NCI-H2081 (cell line): ENCODE results near the gene HOXA4.

Experiments used
- DNase-seq, 2 experiments: peaks; one replicate each; lab custom pipeline; 2025; lab: John Stamatoyannopoulos, UW

The HOXA4 gene

GRCh38 chr7:27158436-27159265, 28.1 kb upstream of the HOXA4 start:
- DNase-seq: no peak

- DNase-seq: no peak
Measured at GRCh38 chr7:27157702-27158431, 27.3 kb upstream of the HOXA4 start.

GRCh38 chr7:27156916-27157701, 26.6 kb upstream of the HOXA4 start:
- DNase-seq: no peak

- peak; percentile 23 to 68 for DNase-seq
Measured at GRCh38 chr7:27156508-27156898, 25.9 kb upstream of the HOXA4 start, which contains the start of gene HOXA7. Gene HOXA7, minus strand, starts transcription at chr7:27156675. Its CDS starts 130 bp downstream, at chr7:27156545.

- DNase-seq: no peak
Measured at GRCh38 chr7:27155816-27156507, 25.4 kb upstream of the HOXA4 start.

- DNase-seq: no peak
Measured at GRCh38 chr7:27154901-27155815, 24.6 kb upstream of the HOXA4 start.

- no peak for DNase-seq
Measured at GRCh38 chr7:27154369-27154768, 23.8 kb upstream of the HOXA4 start.

- no peak for DNase-seq
Measured at GRCh38 chr7:27153526-27153925, 23.0 kb upstream of the HOXA4 start.

GRCh38 chr7:27152816-27153442, 22.4 kb upstream of the HOXA4 start:
- DNase-seq: no peak

GRCh38 chr7:27151931-27152815, 21.6 kb upstream of the HOXA4 start, which contains the start of gene HOXA3:
Gene HOXA3, minus strand, starts transcription at chr7:27152583. Its CDS starts 41,943 bp downstream, at chr7:27110640.
- DNase-seq: no peak

- DNase-seq: no peak
Measured at GRCh38 chr7:27151341-27151930, 20.9 kb upstream of the HOXA4 start.

- DNase-seq: peak; percentile 72 to 81
Measured at GRCh38 chr7:27150568-27151340, 20.2 kb upstream of the HOXA4 start.

GRCh38 chr7:27149842-27150567, 19.4 kb upstream of the HOXA4 start:
- peak; percentile 19 to 67 for DNase-seq

GRCh38 chr7:27148756-27149641, 18.4 kb upstream of the HOXA4 start:
- peak in 1 of 2 experiments; percentile 25 for DNase-seq

- no peak for DNase-seq
Measured at GRCh38 chr7:27148031-27148755, 17.6 kb upstream of the HOXA4 start.
